Stomach (tissue), 9 donors: Measurements from ENCODE around the gene COL4A1. TPM values are rescaled to one million over a fixed set of nuclear protein-coding genes. Genes with fewer than 3 reads are reported as not detected.

Experiments
- DNase-seq, 2 donors: peaks; one replicate each; pipeline versions ENCODE4 v3.0.0 to v3.0.0-alpha.2; 2013 to 2019
- H3K27ac ChIP-seq, 5 donors: fragments of 200-600 bp in 4 of 5; sonication (generic) in 4 of 5; one replicate each; pipeline ENCODE4 v1.5.1; 2013 to 2019; ENCODE audit warnings: mild to moderate bottlenecking in 1 of 5, moderate library complexity in 1 of 5
- H3K27me3 ChIP-seq, 3 donors: fragments of 200-600 bp; sonication (generic); one replicate each; pipeline ENCODE4 v1.5.1; 2017 to 2019; ENCODE audit warnings: mixed run types in 1 of 3
- H3K36me3 ChIP-seq, 4 donors: fragments of 200-600 bp; sonication (generic); 1 replicate in 3 of 4; 2 replicates in 1 of 4; pipeline ENCODE4 v1.5.1; 2016 to 2019
- H3K4me1 ChIP-seq, 4 donors: fragments of 200-600 bp; sonication (generic); one replicate each; pipeline ENCODE4 v1.5.1; 2016 to 2019
- H3K4me3 ChIP-seq, 4 donors: fragments of 200-600 bp; sonication (generic) in 3 of 4; one replicate each; pipeline ENCODE4 v1.5.1; 2016 to 2019; ENCODE audit warnings: mild to moderate bottlenecking in 1 of 4
- H3K9me3 ChIP-seq, 4 donors: fragments of 200-600 bp; sonication (generic); one replicate each; pipeline ENCODE4 v1.5.1; 2016 to 2019
- EP300 ChIP-seq: sonication (generic); formaldehyde crosslinking; IDR thresholded peaks from one replicate; pipeline ENCODE4 v1.6.1; 2017; ENCODE audit warnings: antibody characterized with exemption
- POLR2A ChIP-seq, 4 donors: fragments of 450-650 bp; IDR thresholded peaks; one replicate each; pipeline ENCODE4 v1.6.1; 2016; ENCODE audit warnings: antibody characterized with exemption in 4 of 4, control low read depth in 2 of 4, mild to moderate bottlenecking in 1 of 4, moderate library complexity in 1 of 4
- POLR2AphosphoS5 ChIP-seq, 3 donors: sonication (generic); formaldehyde crosslinking; IDR thresholded peaks; one replicate each; pipeline ENCODE4 v1.6.1; 2016; ENCODE audit warnings: antibody characterized with exemption in 3 of 3
- WGBS, 5 donors: extraction: QIAGEN DNeasy Blood & Tissue Kit in 3 of 5; methylation state at CpG; one replicate each; pipeline versions ENCODE4 v1.1.5 to v1.1.7; 2013 to 2018; 5-methylcytosine and 5-hydroxymethylcytosine counted together
- intact Hi-C: fragments of 100-400 bp; cut with DNase I; formaldehyde crosslinking; loops from one replicate; pipeline ENCODE4 v1.15.1; 2023; ENCODE audit warnings: low total_unique reads
- polyA plus RNA-seq, 3 donors: library from polyadenylated mRNA; stranded (reverse); fragments of 200-250 nt; gene quantifications; one replicate each; pipeline ENCODE4 v1.2.3, GENCODE V29; 2013
- total RNA-seq, 5 donors: library from RNA; depleted of rRNA; stranded (reverse); fragments of >200 nt; gene quantifications; one replicate each; pipeline versions ENCODE4 v1.1.0 to v1.2.3, GENCODE V29; 2014 to 2016
- TF ChIP-seq, protein P1 (sequence below), 7 experiments: fragments of 450-650 bp in 4 of 7; fragments of 200-600 bp in 3 of 7; sonication (generic) in 3 of 7; IDR thresholded peaks; one replicate each; pipeline ENCODE4 v1.5.1; 2016 to 2019; ENCODE audit warnings: antibody characterized with exemption in 7 of 7, control low read depth in 2 of 7, mild to moderate bottlenecking in 1 of 7
- donor health status: healthy with polysubstance abuse.
- donor health status: Bipolar disorder and iron deficiency.
- donor health status: healthy.

The COL4A1 gene
- total and polyA plus RNA-seq, 8 donors, result 18.8 to 798 (median 133) TPM

- peaks cover 3 to 23% (median 18%) of the 10 kb centered on the region in 4 donors for H3K36me3 ChIP-seq
- H3K4me1 ChIP-seq, result peaks cover 3 to 50% (median 32%) of the 10 kb centered on the region in 4 donors
- DNase-seq, result peak in 1 of 2 donors; percentile 72
- peak overlapping the region in 4 of 5 donors; percentile 71 to 83 (median 77) for H3K27ac ChIP-seq
- peaks cover 0 to 5% (median 0%) of the 10 kb centered on the region in 3 donors for H3K27me3 ChIP-seq
- H3K9me3 ChIP-seq, result no peaks in the 10 kb centered on the region
- no peak overlapping the region for H3K4me3 ChIP-seq
- TF ChIP-seq, protein P1, sequence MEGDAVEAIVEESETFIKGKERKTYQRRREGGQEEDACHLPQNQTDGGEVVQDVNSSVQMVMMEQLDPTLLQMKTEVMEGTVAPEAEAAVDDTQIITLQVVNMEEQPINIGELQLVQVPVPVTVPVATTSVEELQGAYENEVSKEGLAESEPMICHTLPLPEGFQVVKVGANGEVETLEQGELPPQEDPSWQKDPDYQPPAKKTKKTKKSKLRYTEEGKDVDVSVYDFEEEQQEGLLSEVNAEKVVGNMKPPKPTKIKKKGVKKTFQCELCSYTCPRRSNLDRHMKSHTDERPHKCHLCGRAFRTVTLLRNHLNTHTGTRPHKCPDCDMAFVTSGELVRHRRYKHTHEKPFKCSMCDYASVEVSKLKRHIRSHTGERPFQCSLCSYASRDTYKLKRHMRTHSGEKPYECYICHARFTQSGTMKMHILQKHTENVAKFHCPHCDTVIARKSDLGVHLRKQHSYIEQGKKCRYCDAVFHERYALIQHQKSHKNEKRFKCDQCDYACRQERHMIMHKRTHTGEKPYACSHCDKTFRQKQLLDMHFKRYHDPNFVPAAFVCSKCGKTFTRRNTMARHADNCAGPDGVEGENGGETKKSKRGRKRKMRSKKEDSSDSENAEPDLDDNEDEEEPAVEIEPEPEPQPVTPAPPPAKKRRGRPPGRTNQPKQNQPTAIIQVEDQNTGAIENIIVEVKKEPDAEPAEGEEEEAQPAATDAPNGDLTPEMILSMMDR (IDR thresholded peaks at IDR 0.05), result no peak
- no peak for TF ChIP-seq POLR2A (IDR thresholded peaks at IDR 0.05)
- peak; percentile 96 for TF ChIP-seq EP300
- TF ChIP-seq POLR2AphosphoS5 (IDR thresholded peaks at IDR 0.05), result peak; percentile 62 to 79 (median 73)
- 54 to 74% (median 70%) methylated on average over 10 of the region's 10 CpGs for WGBS, 5 donors
- intact Hi-C loops, result no loop called here
These were observed 90.4 kb downstream of the COL4A1 start for GRCh38 chr13:110216398-110217041.

- TF ChIP-seq POLR2AphosphoS5 (IDR thresholded peaks at IDR 0.05) (no peak), EP300 (no peak), POLR2A (IDR thresholded peaks at IDR 0.05) (no peak)
- TF ChIP-seq, protein P1 (IDR thresholded peaks at IDR 0.05), result no peak
- intact Hi-C loops, result no loop called here
- H3K27ac ChIP-seq, result peak overlapping the region in 4 of 5 donors; percentile 71 to 83 (median 77)
- no peaks in the 10 kb centered on the region for H3K9me3 ChIP-seq
- peaks cover 3 to 28% (median 23%) of the 10 kb centered on the region in 4 donors for H3K36me3 ChIP-seq
- whole genome bisulfite sequencing, 5 donors, result 47 to 74% (median 65%) methylated on average over 4 of the region's 4 CpGs
- H3K27me3 ChIP-seq, result peaks cover 0 to 5% (median 0%) of the 10 kb centered on the region in 3 donors
- DNase-seq, result no peak
- H3K4me3 ChIP-seq, result no peak overlapping the region
- H3K4me1 ChIP-seq, result peaks cover 3 to 49% (median 32%) of the 10 kb centered on the region in 4 donors
These were observed 91.0 kb downstream of the COL4A1 start for GRCh38 chr13:110216006-110216397.

GRCh38 chr13:110215606-110216005 is 91.4 kb downstream of the COL4A1 start:
- TF ChIP-seq POLR2AphosphoS5 (IDR thresholded peaks at IDR 0.05) (no peak), EP300 (no peak), POLR2A (IDR thresholded peaks at IDR 0.05) (no peak)
- TF ChIP-seq, protein P1 (IDR thresholded peaks at IDR 0.05), result no peak
- 44 to 67% (median 63%) methylated on average over 7 of the region's 7 CpGs for WGBS, 5 donors
- Histone ChIP-seq H3K4me1 (peaks cover 3 to 49% (median 32%) of the 10 kb centered on the region in 4 donors), H3K36me3 (peaks cover 3 to 32% (median 27%) of the 10 kb centered on the region in 4 donors), H3K27ac (peak overlapping the region in 4 of 5 donors; percentile 71 to 83 (median 77)), H3K27me3 (peaks cover 0 to 5% (median 0%) of the 10 kb centered on the region in 3 donors), H3K4me3 (no peak overlapping the region), H3K9me3 (no peaks in the 10 kb centered on the region)
- intact Hi-C loops, result no loop called here
- DNase-seq, result no peak

DNA sequence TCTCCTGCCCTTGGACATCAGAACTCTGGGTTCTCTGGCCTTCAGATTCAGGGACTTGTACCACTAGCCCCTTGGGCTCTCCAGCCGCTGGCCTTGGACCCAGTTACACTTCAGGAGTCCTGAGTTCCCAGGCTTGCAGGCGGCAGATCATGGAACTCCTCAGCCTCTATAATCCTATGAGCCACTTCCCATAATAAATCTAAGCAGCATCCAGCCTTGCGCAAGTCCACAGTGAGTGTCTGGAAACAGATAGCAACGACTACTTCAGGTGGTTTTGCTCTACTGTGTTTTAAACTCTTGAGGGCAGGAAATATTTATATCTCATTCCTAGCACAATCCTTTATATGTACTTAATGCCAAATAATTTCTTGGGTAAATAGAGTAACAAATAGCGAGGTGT is 92.3 kb downstream of the COL4A1 start:
- Histone ChIP-seq H3K27ac (peak overlapping the region in 3 of 5 donors; percentile 71 to 83 (median 81)), H3K36me3 (peaks cover 8 to 42% (median 36%) of the 10 kb centered on the region in 4 donors), H3K4me1 (peaks cover 3 to 49% (median 32%) of the 10 kb centered on the region in 4 donors), H3K27me3 (peaks cover 0 to 5% (median 0%) of the 10 kb centered on the region in 3 donors), H3K4me3 (no peak overlapping the region), H3K9me3 (no peaks in the 10 kb centered on the region)
- TF ChIP-seq EP300 (no peak), POLR2A (IDR thresholded peaks at IDR 0.05) (no peak), POLR2AphosphoS5 (IDR thresholded peaks at IDR 0.05) (no peak)
- TF ChIP-seq, protein P1 (IDR thresholded peaks at IDR 0.05), result no peak
- 78 to 84% (median 81%) methylated on average over 5 of the region's 5 CpGs for WGBS, 5 donors
- intact Hi-C loops, result no loop called here
- DNase-seq, result no peak
